GM23248 (cell line): ENCODE results near the gene DISP2. TPM values are rescaled to one million over a fixed set of nuclear protein-coding genes. Genes with fewer than 3 reads are reported as not detected.
A peak's percentile ranks its signal among the peaks of the same experiment; 100 is the strongest.

ENCODE experiments used
- DNase-seq: peaks from one replicate; pipeline ENCODE4 v3.0.0-alpha.2; 2015
- H2AFZ ChIP-seq: fragments of 200-600 bp; sonication (generic); 2 replicates; pipeline ENCODE4 v1.6.1; 2016; ENCODE audit warnings: antibody characterized with exemption
- H3F3A ChIP-seq: fragments of 200-600 bp; sonication (generic); 2 replicates; pipeline ENCODE4 v1.6.1; 2016; ENCODE audit warnings: mild to moderate bottlenecking, antibody characterized with exemption, mixed run types; ENCODE audit not compliant: insufficient read depth
- H3K27ac ChIP-seq: fragments of 200-600 bp; sonication (generic); 2 replicates; pipeline ENCODE4 v1.5.1; 2016; ENCODE audit warnings: mild to moderate bottlenecking
- H3K27me3 ChIP-seq: fragments of 200-600 bp; sonication (generic); replicated peaks from 2 replicates; pipeline ENCODE4 v1.6.1; 2016; ENCODE audit warnings: mild to moderate bottlenecking; ENCODE audit not compliant: insufficient read depth
- H3K36me3 ChIP-seq: fragments of 200-600 bp; sonication (generic); 2 replicates; pipeline ENCODE4 v1.6.1; 2016; ENCODE audit warnings: low read depth, mild to moderate bottlenecking
- H3K4me1 ChIP-seq: fragments of 200-600 bp; sonication (generic); 2 replicates; pipeline ENCODE4 v1.6.1; 2016; ENCODE audit warnings: mild to moderate bottlenecking; ENCODE audit not compliant: insufficient read depth
- H3K4me2 ChIP-seq: fragments of 200-600 bp; sonication (generic); one replicate; pipeline ENCODE4 v1.6.1; 2016; ENCODE audit warnings: mild to moderate bottlenecking; ENCODE audit not compliant: unreplicated experiment
- H3K4me3 ChIP-seq: fragments of 200-600 bp; sonication (generic); 2 replicates; pipeline ENCODE4 v1.5.1; 2016; ENCODE audit warnings: mild to moderate bottlenecking
- H3K79me2 ChIP-seq: fragments of 200-600 bp; sonication (generic); 2 replicates; pipeline ENCODE4 v1.6.1; 2016; ENCODE audit warnings: mild to moderate bottlenecking; ENCODE audit not compliant: insufficient read depth
- H3K9ac ChIP-seq: fragments of 200-600 bp; sonication (generic); 2 replicates; pipeline ENCODE4 v1.6.1; 2016; ENCODE audit warnings: mild to moderate bottlenecking
- H3K9me2 ChIP-seq: fragments of 200-600 bp; sonication (generic); 2 replicates; pipeline ENCODE4 v1.6.1; 2016; ENCODE audit warnings: mixed run types, mild to moderate bottlenecking, moderate library complexity; ENCODE audit not compliant: insufficient read depth
- H3K9me3 ChIP-seq: fragments of 200-600 bp; sonication (generic); one replicate; pipeline ENCODE4 v1.6.1; 2017; ENCODE audit warnings: low read depth
- H4K20me1 ChIP-seq: fragments of 200-600 bp; sonication (generic); 2 replicates; pipeline ENCODE4 v1.6.0; 2016; ENCODE audit not compliant: insufficient read depth
- EZH2 ChIP-seq: fragments of 200-600 bp; sonication (generic); IDR thresholded peaks from 2 replicates; pipeline ENCODE4 v1.6.1; 2018; ENCODE audit warnings: antibody characterized with exemption, mild to moderate bottlenecking; ENCODE audit not compliant: insufficient read depth, poor library complexity, severe bottlenecking
- EZH2phosphoT487 ChIP-seq: fragments of 200-600 bp; sonication (generic); IDR thresholded peaks from 2 replicates; pipeline ENCODE4 v1.6.1; 2018; ENCODE audit warnings: antibody characterized with exemption, moderate library complexity, mild to moderate bottlenecking, low read depth; ENCODE audit not compliant: insufficient read depth
- WGBS, 2 experiments: methylation state at CpG; one replicate each; pipeline ENCODE4 v1.1.6; 2015 to 2017; ENCODE audit warnings: low lambda C conversion rate in 2 of 2, low coverage in 1 of 2; ENCODE audit errors: missing lambda C conversion rate in 2 of 2; 5-methylcytosine and 5-hydroxymethylcytosine counted together
- in situ Hi-C: fragments of 300-500 bp; cut with MboI; formaldehyde crosslinking; loops from 2 replicates; pipeline ENCODE4 v1.15.0; 2020
- polyA plus RNA-seq: library from polyadenylated mRNA; unstranded; fragments of >200 nt; fragmentation: Nextera tagmentation; extraction: Ambion mirVana; gene quantifications from 2 replicates; pipeline ENCODE4 v1.2.1, GENCODE V29; 2016
- total RNA-seq: library from RNA; depleted of rRNA; stranded (reverse); fragments of >200 nt; shearing (Covaris generic); gene quantifications from 2 replicates; pipeline ENCODE4 v1.2.3, GENCODE V29; 2014

The DISP2 gene
- total and polyA plus RNA-seq, 2 experiments from 2014 or later: 0.11 to 0.51 TPM

- in situ Hi-C loops: no loop called here
- DNase-seq: peak; percentile 94
- Histone ChIP-seq H4K20me1 (no peaks in the 10 kb centered on the region), H3K9me2 (no peaks in the 10 kb centered on the region), H3K4me3 (peak overlapping the region; percentile 21; the same call in 1 of the 2 replicates), H3K4me1 (peaks cover 47% of the 10 kb centered on the region), H3K27ac (peak overlapping the region; percentile 99), H3K9me3 (no peaks in the 10 kb centered on the region), H2AFZ (peak overlapping the region; percentile 50), H3K36me3 (no peaks in the 10 kb centered on the region), H3K27me3 (no peaks in the 10 kb centered on the region), H3F3A (peaks cover 26% of the 10 kb centered on the region), H3K9ac (peak overlapping the region; percentile 74), H3K79me2 (peaks cover 15% of the 10 kb centered on the region), H3K4me2 (peak overlapping the region; percentile 32)
- TF ChIP-seq EZH2phosphoT487 (no peak), EZH2 (no peak)
- 48 to 66% methylated on average over 8 to 10 of the region's 10 CpGs for WGBS, 2 experiments
Observed at GRCh38 chr15:40343512-40343911, 14.5 kb upstream of the DISP2 start.

- no peaks in the 10 kb centered on the region for H3K27me3 ChIP-seq
- peaks cover 12% of the 10 kb centered on the region for H3K79me2 ChIP-seq
- H3K9me3 ChIP-seq: no peaks in the 10 kb centered on the region
- peaks cover 26% of the 10 kb centered on the region for H3F3A ChIP-seq
- no peaks in the 10 kb centered on the region for H4K20me1 ChIP-seq
- in situ Hi-C loops: no loop called here
- WGBS, 2 experiments: 37% methylated on average over 6 of the region's 6 CpGs
- H3K4me2 ChIP-seq: peak overlapping the region; percentile 32
- H3K27ac ChIP-seq: peak overlapping the region; percentile 99
- peak overlapping the region; percentile 74 for H3K9ac ChIP-seq
- no peak overlapping the region for H2AFZ ChIP-seq
- TF ChIP-seq EZH2 (no peak), EZH2phosphoT487 (no peak)
- H3K4me3 ChIP-seq: no peak overlapping the region
- peaks cover 42% of the 10 kb centered on the region for H3K4me1 ChIP-seq
- peak; percentile 57 for DNase-seq
- H3K9me2 ChIP-seq: no peaks in the 10 kb centered on the region
- no peaks in the 10 kb centered on the region for H3K36me3 ChIP-seq
Observed at GRCh38 chr15:40344217-40344616, 13.8 kb upstream of the DISP2 start.

GRCh38 chr15:40344631-40345120 lies 13.3 kb upstream of the DISP2 start:
- H3K27ac ChIP-seq: peak overlapping the region; percentile 99
- in situ Hi-C loops: no loop called here
- H3K4me2 ChIP-seq: peak overlapping the region; percentile 32

GRCh38 chr15:40345225-40345866 lies 12.7 kb upstream of the DISP2 start:
- in situ Hi-C loops: no loop called here

More at GRCh38 chr15:40344631-40345120, 13.3 kb upstream of the DISP2 start:
- H3K79me2 ChIP-seq: peaks cover 8% of the 10 kb centered on the region
- DNase-seq: peak; percentile 84
- peaks cover 38% of the 10 kb centered on the region for H3K4me1 ChIP-seq
- no peaks in the 10 kb centered on the region for H3K9me2 ChIP-seq
- H3K27me3 ChIP-seq: no peaks in the 10 kb centered on the region
- no peak overlapping the region for H3K9ac ChIP-seq
- H3K4me3 ChIP-seq: no peak overlapping the region
- peaks cover 25% of the 10 kb centered on the region for H3F3A ChIP-seq
- H3K36me3 ChIP-seq: no peaks in the 10 kb centered on the region
- no peaks in the 10 kb centered on the region for H3K9me3 ChIP-seq
- no peaks in the 10 kb centered on the region for H4K20me1 ChIP-seq
- 31 to 32% methylated on average over 11 to 14 of the region's 15 CpGs for WGBS, 2 experiments
- peak overlapping the region; percentile 30; the same call in 1 of the 2 replicates for H2AFZ ChIP-seq
- TF ChIP-seq EZH2phosphoT487 (no peak), EZH2 (no peak)

More at GRCh38 chr15:40345225-40345866, 12.7 kb upstream of the DISP2 start:
- no peaks in the 10 kb centered on the region for H3K9me2 ChIP-seq
- H2AFZ ChIP-seq: peak overlapping the region; percentile 30; the same call in 1 of the 2 replicates
- H3K9me3 ChIP-seq: no peaks in the 10 kb centered on the region
- peaks cover 19% of the 10 kb centered on the region for H3F3A ChIP-seq
- no peak overlapping the region for H3K4me2 ChIP-seq
- H4K20me1 ChIP-seq: no peaks in the 10 kb centered on the region
- no peaks in the 10 kb centered on the region for H3K36me3 ChIP-seq
- no peak overlapping the region for H3K9ac ChIP-seq
- TF ChIP-seq EZH2 (no peak), EZH2phosphoT487 (no peak)
- H3K27ac ChIP-seq: no peak overlapping the region
- no peak overlapping the region for H3K4me3 ChIP-seq
- H3K27me3 ChIP-seq: no peaks in the 10 kb centered on the region
- H3K4me1 ChIP-seq: peaks cover 32% of the 10 kb centered on the region
- 65 to 76% methylated on average over 10 of the region's 10 CpGs for WGBS, 2 experiments
- peaks cover under 1% of the 10 kb centered on the region; the same call in 1 of the 2 replicates for H3K79me2 ChIP-seq
- DNase-seq: no peak
